Mesenchymal stem cell (in vitro differentiated cells and primary cell): ENCODE measurements around the gene TENM4.

Source experiments
- DNase-seq: peaks from one replicate; pipeline ENCODE4 v3.0.0-alpha.2; 2013
- H2AFZ ChIP-seq: one replicate; pipeline ENCODE4 v1.6.1; 2013; ENCODE audit warnings: low read depth, mild to moderate bottlenecking, control low read depth, inconsistent platforms, low read length, moderate library complexity
- H2AK5ac ChIP-seq: 2 replicates; pipeline ENCODE4 v1.6.1; 2013; ENCODE audit warnings: low read length, moderate library complexity, mild to moderate bottlenecking, inconsistent platforms; ENCODE audit not compliant: severe bottlenecking
- H2BK120ac ChIP-seq: one replicate; pipeline ENCODE4 v1.6.1; 2013; ENCODE audit warnings: low read depth, mild to moderate bottlenecking, inconsistent platforms, low read length, moderate library complexity
- H2BK12ac ChIP-seq, 2 experiments: one replicate each; pipeline ENCODE4 v1.6.1; 2013; ENCODE audit warnings: inconsistent platforms in 2 of 2, low read length in 2 of 2, mild to moderate bottlenecking in 2 of 2, moderate library complexity in 2 of 2, control low read depth in 1 of 2
- H2BK15ac ChIP-seq: one replicate; pipeline ENCODE4 v1.6.1; 2013; ENCODE audit warnings: mild to moderate bottlenecking, low read depth, inconsistent platforms; ENCODE audit not compliant: poor library complexity, severe bottlenecking
- H2BK5ac ChIP-seq: 2 replicates; pipeline ENCODE4 v1.6.1; 2013; ENCODE audit warnings: low read depth, mild to moderate bottlenecking, low read length, control low read depth, inconsistent platforms; ENCODE audit not compliant: poor library complexity, severe bottlenecking
- H3K14ac ChIP-seq, 2 experiments: one replicate each; pipeline ENCODE4 v1.6.1; 2013; ENCODE audit warnings: inconsistent platforms in 2 of 2, low read length in 2 of 2, control low read depth in 1 of 2, mild to moderate bottlenecking in 1 of 2, moderate library complexity in 1 of 2
- H3K18ac ChIP-seq, 2 experiments: one replicate each; pipeline ENCODE4 v1.6.1; 2013; ENCODE audit warnings: inconsistent platforms in 2 of 2, low read length in 2 of 2, control low read depth in 1 of 2, low read depth in 1 of 2, mild to moderate bottlenecking in 1 of 2
- H3K23ac ChIP-seq, 2 experiments: one replicate each; pipeline ENCODE4 v1.6.1; 2013; ENCODE audit warnings: inconsistent platforms in 2 of 2, low read length in 2 of 2, mild to moderate bottlenecking in 2 of 2, moderate library complexity in 2 of 2, control low read depth in 1 of 2
- H3K27ac ChIP-seq: 2 replicates; pipeline ENCODE4 v1.5.1; 2013; ENCODE audit warnings: mild to moderate bottlenecking, moderate library complexity, low read length, control low read depth, inconsistent platforms; ENCODE audit not compliant: poor library complexity, severe bottlenecking
- H3K27me3 ChIP-seq, 2 experiments: 2 replicates each; pipeline versions ENCODE4 v1.6.1 to v1.7.0; 2013; ENCODE audit warnings: low read length in 2 of 2, mild to moderate bottlenecking in 2 of 2, moderate library complexity in 2 of 2, control low read depth in 1 of 2, inconsistent platforms in 1 of 2; ENCODE audit not compliant: control insufficient read depth in 1 of 2, insufficient read depth in 1 of 2
- H3K36me3 ChIP-seq, 2 experiments: 2 replicates each; pipeline versions ENCODE4 v1.6.1 to v1.7.0; 2013; ENCODE audit warnings: low read length in 2 of 2, control low read depth in 1 of 2, inconsistent platforms in 1 of 2, low read depth in 1 of 2, mild to moderate bottlenecking in 1 of 2; ENCODE audit not compliant: insufficient read depth in 2 of 2, control insufficient read depth in 1 of 2
- H3K4ac ChIP-seq, 2 experiments: one replicate each; pipeline ENCODE4 v1.6.1; 2013; ENCODE audit warnings: inconsistent platforms in 2 of 2, low read length in 2 of 2, mild to moderate bottlenecking in 2 of 2, moderate library complexity in 2 of 2, control low read depth in 1 of 2, low read depth in 1 of 2
- H3K4me1 ChIP-seq: 2 replicates; pipeline ENCODE4 v1.6.1; 2013; ENCODE audit warnings: low read depth, low read length, control low read depth; ENCODE audit not compliant: control insufficient read depth, insufficient read depth
- H3K4me2 ChIP-seq: 2 replicates; pipeline ENCODE4 v1.6.1; 2013; ENCODE audit warnings: low read length, mild to moderate bottlenecking, inconsistent platforms; ENCODE audit not compliant: poor library complexity, severe bottlenecking
- H3K4me3 ChIP-seq, 2 experiments: 2 replicates each; pipeline versions ENCODE4 v1.5.1 to v1.7.0; 2013; ENCODE audit warnings: low read length in 2 of 2, mild to moderate bottlenecking in 2 of 2, control low read depth in 1 of 2, low read depth in 1 of 2; ENCODE audit not compliant: insufficient read depth in 1 of 2
- H3K79me1 ChIP-seq: replicated peaks from 2 replicates; pipeline ENCODE4 v1.6.1; 2013; ENCODE audit warnings: mild to moderate bottlenecking, control low read depth, low read length, inconsistent platforms; ENCODE audit not compliant: poor library complexity, severe bottlenecking
- H3K9ac ChIP-seq: 2 replicates; pipeline ENCODE4 v1.7.0; 2013; ENCODE audit warnings: mild to moderate bottlenecking, low read length, moderate library complexity
- H3K9me3 ChIP-seq: 2 replicates; pipeline ENCODE4 v1.7.0; 2013; ENCODE audit warnings: mild to moderate bottlenecking, low read length; ENCODE audit not compliant: control insufficient read depth
- H4K8ac ChIP-seq: one replicate; pipeline ENCODE4 v1.6.1; 2013; ENCODE audit warnings: inconsistent platforms, mild to moderate bottlenecking, low read length, moderate library complexity
- H4K91ac ChIP-seq: one replicate; pipeline ENCODE4 v1.6.1; 2013; ENCODE audit warnings: mild to moderate bottlenecking, low read length, inconsistent platforms
- WGBS: methylation state at CpG from one replicate; pipeline ENCODE4 v1.1.7; 2013; ENCODE audit warnings: mixed read lengths; 5-methylcytosine and 5-hydroxymethylcytosine counted together

TENM4 gene

GRCh38 chr11:79078999-79079398, 361.8 kb downstream of the TENM4 start:
- no peak overlapping the region for H2BK120ac ChIP-seq
- H2BK15ac ChIP-seq = no peak overlapping the region
- H3K4me3 ChIP-seq = no peak overlapping the region
- H2BK12ac ChIP-seq = no peak overlapping the region
- no peak overlapping the region for H3K9ac ChIP-seq
- no peaks in the 10 kb centered on the region for H3K36me3 ChIP-seq
- H3K4me1 ChIP-seq = peaks cover 21% of the 10 kb centered on the region
- H3K18ac ChIP-seq = peak overlapping the region in 1 of 2 experiments; percentile 18
- WGBS = 93% methylated on average over 7 of the region's 7 CpGs
- H3K23ac ChIP-seq = no peak overlapping the region
- no peak overlapping the region for H4K91ac ChIP-seq
- no peak overlapping the region for H3K14ac ChIP-seq
- H3K79me1 ChIP-seq = no peaks in the 10 kb centered on the region
- H2AK5ac ChIP-seq = peak overlapping the region; percentile 13
- DNase-seq = no peak
- no peak overlapping the region for H3K4ac ChIP-seq
- no peaks in the 10 kb centered on the region for H3K27me3 ChIP-seq
- no peaks in the 10 kb centered on the region for H3K9me3 ChIP-seq
- no peak overlapping the region for H4K8ac ChIP-seq
- no peak overlapping the region for H2AFZ ChIP-seq
- no peak overlapping the region for H3K4me2 ChIP-seq
- no peak overlapping the region for H3K27ac ChIP-seq
- no peak overlapping the region for H2BK5ac ChIP-seq

- H3K4ac ChIP-seq = no peak overlapping the region
- no peak overlapping the region for H2BK15ac ChIP-seq
- H3K18ac ChIP-seq = no peak overlapping the region
- H2AFZ ChIP-seq = no peak overlapping the region
- H2AK5ac ChIP-seq = no peak overlapping the region
- no peaks in the 10 kb centered on the region for H3K79me1 ChIP-seq
- H2BK120ac ChIP-seq = no peak overlapping the region
- DNase-seq = no peak
- no peak overlapping the region for H3K9ac ChIP-seq
- no peak overlapping the region for H4K8ac ChIP-seq
- no peak overlapping the region for H3K14ac ChIP-seq
- H4K91ac ChIP-seq = no peak overlapping the region
- H2BK5ac ChIP-seq = no peak overlapping the region
- H3K4me2 ChIP-seq = no peak overlapping the region
- H3K23ac ChIP-seq = no peak overlapping the region
- no peak overlapping the region for H3K27ac ChIP-seq
- peaks cover 21% of the 10 kb centered on the region for H3K4me1 ChIP-seq
- H3K9me3 ChIP-seq = no peaks in the 10 kb centered on the region
- H3K27me3 ChIP-seq = no peaks in the 10 kb centered on the region
- H3K4me3 ChIP-seq = no peak overlapping the region
- H2BK12ac ChIP-seq = no peak overlapping the region
- H3K36me3 ChIP-seq = no peaks in the 10 kb centered on the region
- WGBS = 56% methylated on average over 2 of the region's 2 CpGs
These were observed 362.4 kb downstream of the TENM4 start for GRCh38 chr11:79078456-79078855.

DNA sequence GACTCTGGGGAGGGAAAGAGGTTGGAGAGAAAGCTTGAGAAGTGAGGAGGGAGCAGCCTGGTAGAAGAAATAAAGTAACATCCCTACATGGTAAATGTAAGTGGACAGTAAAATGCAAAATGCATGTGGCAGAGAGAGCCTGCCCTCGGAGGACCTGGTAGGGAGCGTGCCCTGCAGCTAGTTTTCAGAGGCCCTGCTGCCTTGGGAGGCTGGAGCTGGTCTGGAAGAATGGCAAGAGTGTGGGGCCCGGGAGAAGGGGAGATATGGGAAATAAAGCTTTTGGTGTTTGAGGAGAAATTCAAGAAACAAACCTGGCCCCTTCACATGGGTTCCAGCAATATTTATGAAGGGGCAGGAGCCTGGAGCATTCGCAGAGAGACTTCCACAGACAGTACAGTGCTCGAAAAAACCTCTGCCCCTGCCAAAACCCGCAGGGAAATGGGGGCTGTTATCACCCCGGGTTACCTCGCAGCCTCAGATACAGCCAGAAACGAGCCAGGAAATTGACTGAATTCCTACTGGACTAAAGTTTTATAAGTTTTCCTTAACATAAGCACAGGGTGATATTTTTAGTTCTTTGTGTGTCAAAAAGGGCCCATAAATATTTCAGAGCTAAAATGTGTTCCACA, 363.0 kb downstream of the TENM4 start:
- Histone ChIP-seq H2BK5ac (peak overlapping the region; percentile 1), H3K9ac (no peak overlapping the region), H3K4me3 (no peak overlapping the region), H3K9me3 (no peaks in the 10 kb centered on the region), H3K23ac (no peak overlapping the region), H3K27ac (no peak overlapping the region), H2BK12ac (no peak overlapping the region), H3K36me3 (no peaks in the 10 kb centered on the region), H2BK15ac (no peak overlapping the region), H2AK5ac (no peak overlapping the region), H4K8ac (no peak overlapping the region), H3K4me2 (no peak overlapping the region), H4K91ac (no peak overlapping the region), H3K18ac (no peak overlapping the region), H3K4ac (peak overlapping the region in 1 of 2 experiments; percentile 59), H2AFZ (no peak overlapping the region), H2BK120ac (no peak overlapping the region), H3K14ac (no peak overlapping the region), H3K27me3 (no peaks in the 10 kb centered on the region), H3K4me1 (peaks cover 18% of the 10 kb centered on the region), H3K79me1 (no peaks in the 10 kb centered on the region)
- WGBS = 72% methylated on average over 7 of the region's 9 CpGs
- no peak for DNase-seq

DNA sequence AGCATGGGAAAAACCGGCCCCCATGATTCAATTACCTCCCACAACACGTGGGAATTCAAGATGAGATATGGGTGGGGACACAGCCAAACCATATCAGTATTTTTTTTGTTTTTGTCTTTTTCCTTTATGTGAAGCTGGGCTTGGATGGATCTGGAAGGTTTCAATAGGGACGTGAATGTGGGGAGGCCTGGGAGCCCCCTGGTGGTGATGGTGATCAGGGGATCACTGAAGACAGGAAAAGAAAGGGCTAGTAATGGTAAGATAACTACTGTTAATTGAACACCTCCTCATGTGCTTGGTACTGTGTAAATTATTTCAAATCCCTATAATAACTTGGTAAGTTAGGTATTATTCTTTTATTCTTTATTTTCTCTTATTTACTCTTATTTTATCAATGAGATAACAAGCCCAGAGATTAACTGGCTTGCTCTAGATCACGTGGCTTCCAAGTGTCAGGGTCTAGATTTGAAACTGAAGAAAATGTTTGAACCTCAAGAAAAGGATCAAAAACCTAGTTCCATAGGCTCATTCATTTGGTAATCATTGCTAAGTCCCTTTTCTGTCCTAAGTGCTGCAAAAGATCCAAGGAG, 364.2 kb downstream of the TENM4 start:
- H3K27me3 ChIP-seq = no peaks in the 10 kb centered on the region
- H3K9ac ChIP-seq = no peak overlapping the region
- H3K4ac ChIP-seq = no peak overlapping the region
- H3K18ac ChIP-seq = no peak overlapping the region
- H4K91ac ChIP-seq = no peak overlapping the region
- no peak overlapping the region for H3K23ac ChIP-seq
- H3K4me2 ChIP-seq = no peak overlapping the region
- H2BK12ac ChIP-seq = no peak overlapping the region
- no peaks in the 10 kb centered on the region for H3K36me3 ChIP-seq
- H2AFZ ChIP-seq = no peak overlapping the region
- peaks cover 14% of the 10 kb centered on the region for H3K4me1 ChIP-seq
- no peak overlapping the region for H4K8ac ChIP-seq
- H3K14ac ChIP-seq = no peak overlapping the region
- 89% methylated on average over 2 of the region's 4 CpGs for WGBS
- no peak overlapping the region for H2BK120ac ChIP-seq
- no peak overlapping the region for H2BK15ac ChIP-seq
- no peak overlapping the region for H3K4me3 ChIP-seq
- no peaks in the 10 kb centered on the region for H3K79me1 ChIP-seq
- H3K9me3 ChIP-seq = no peaks in the 10 kb centered on the region
- peak overlapping the region; percentile 5 for H2AK5ac ChIP-seq
- H2BK5ac ChIP-seq = no peak overlapping the region
- peak; percentile 46 for DNase-seq
- no peak overlapping the region for H3K27ac ChIP-seq
